COR-L47 (cell line): ENCODE measurements around the gene GOLGA8S.
"Not testable (repeated sequence)": the region's sequence is repeated elsewhere in the genome, so short reads cannot be mapped to it uniquely, and the experiment has no call there.

Experiments used
- DNase-seq: peaks from one replicate; lab custom pipeline; 2025; lab: John Stamatoyannopoulos, UW

Gene GOLGA8S

DNA sequence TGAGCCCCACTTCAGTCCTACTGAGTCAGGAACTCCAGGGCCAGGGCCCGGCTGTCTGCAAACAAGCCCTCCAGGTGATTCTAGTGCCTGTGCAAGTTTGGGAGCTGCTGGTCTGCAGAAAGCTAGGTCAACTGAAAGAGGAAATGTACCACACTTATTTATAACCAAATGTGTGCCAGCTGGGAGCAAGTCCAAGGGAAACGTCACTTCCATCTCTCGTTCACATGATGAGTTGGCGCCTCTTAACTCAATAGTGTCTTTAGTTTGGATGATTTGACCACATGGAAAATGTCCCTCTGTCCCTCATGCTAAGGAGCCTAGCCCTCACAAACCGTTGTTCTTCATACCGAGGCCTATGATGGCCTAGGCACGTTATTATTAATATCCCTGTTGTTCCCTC, 43.2 kb downstream of the GOLGA8S start:
- no peak for DNase-seq

DNA sequence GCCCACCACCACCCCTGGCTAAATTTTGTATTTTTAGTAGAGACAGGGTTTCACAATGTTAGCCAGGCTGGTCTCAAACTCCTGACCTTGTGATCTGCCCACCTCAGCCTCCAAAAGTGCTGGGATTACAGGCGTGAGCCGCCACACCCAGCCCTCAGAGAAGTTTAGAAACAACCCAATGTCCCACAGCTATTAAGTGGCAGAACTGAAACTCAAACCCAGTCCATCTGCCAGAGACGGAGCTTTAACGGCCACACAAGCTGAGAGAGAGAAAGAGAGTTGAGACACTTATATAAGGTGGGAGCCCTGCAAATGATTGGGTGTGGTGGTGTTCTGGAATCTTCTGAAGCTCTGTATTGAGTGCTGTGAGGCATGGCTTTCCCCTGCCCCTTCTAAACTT, 43.8 kb downstream of the GOLGA8S start:
- not testable (repeated sequence) for DNase-seq

DNA sequence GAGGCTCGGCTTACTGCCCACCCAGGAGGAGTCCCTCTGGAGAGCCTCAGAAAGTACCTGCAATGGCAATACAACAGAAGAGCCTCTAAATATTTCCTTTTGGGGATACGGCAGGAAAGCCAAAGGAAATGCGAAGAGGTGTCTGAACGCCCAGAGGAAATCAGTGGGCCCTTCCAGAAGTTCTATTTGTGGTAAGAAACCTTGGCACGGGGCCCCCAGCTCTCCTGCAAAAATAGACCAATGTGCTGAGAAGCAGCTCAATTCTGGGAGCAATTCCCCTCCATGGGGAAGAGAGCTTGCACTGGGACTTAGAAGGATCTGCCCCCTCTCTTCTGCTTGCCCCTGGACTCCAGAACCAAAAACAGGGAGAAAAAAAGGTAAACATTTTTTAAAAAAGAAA, 44.7 kb downstream of the GOLGA8S start:
- DNase-seq, result not testable (repeated sequence)

- no peak for DNase-seq
These were observed 47.1 kb downstream of the GOLGA8S start for GRCh38 chr15:23401627-23402026.

GRCh38 chr15:23402140-23402539, 47.6 kb downstream of the GOLGA8S start:
- no peak for DNase-seq

DNA sequence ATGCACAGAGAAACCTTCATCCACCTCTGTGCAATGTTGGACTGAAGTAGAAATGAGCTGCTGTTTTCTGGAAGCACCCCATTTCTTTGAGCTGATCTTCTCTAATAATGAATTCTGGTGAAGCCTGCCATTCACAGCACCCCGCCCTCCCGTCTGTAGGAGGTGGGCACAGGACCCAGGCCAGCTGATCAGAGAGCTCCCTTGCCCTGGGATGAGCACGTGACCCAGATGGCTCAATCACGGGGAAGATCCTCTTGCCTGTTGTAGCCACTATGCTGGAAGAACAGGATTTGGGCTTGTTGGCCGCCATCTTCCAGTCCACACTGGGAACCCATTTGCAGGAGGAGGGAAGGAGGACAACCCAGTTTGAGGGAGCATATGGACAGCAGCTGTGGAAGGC, 48.0 kb downstream of the GOLGA8S start:
- no peak for DNase-seq

GRCh38 chr15:23403550-23403949, 49.0 kb downstream of the GOLGA8S start:
- no peak for DNase-seq

DNA sequence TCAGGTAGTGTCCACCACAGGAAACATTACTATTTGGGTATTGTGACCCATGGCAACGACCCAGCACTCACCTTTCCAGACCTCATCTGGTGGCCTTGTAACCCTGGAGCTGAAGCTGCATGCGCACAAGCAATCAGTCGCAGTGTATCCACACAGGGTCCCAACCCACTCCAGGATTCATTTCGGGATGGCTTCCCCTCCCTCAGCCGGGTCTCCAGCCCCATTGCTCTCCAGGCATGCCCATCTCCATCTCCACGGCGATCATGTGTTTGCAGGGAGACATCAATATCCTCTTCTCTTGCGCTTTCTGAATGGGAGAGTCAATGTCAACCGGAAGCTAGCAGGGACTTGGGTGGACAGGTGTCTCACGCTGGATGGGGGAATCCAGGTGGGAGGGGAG, 57.3 kb downstream of the GOLGA8S start:
- DNase-seq, result no peak

- DNase-seq, result not testable (repeated sequence)
These were observed 58.5 kb downstream of the GOLGA8S start for GRCh38 chr15:23412881-23413600.
